NCI-H2171 treated with DMSO at 0.1 percent for 48 hours (cell line): ENCODE results near the gene NKX1-1.

Experiments used
- DNase-seq: peaks from one replicate; lab custom pipeline; 2025; lab: John Stamatoyannopoulos, UW

Gene NKX1-1

GRCh38 chr4:1385373-1386340, 20.6 kb downstream of the NKX1-1 start:
- DNase-seq: no peak

DNA sequence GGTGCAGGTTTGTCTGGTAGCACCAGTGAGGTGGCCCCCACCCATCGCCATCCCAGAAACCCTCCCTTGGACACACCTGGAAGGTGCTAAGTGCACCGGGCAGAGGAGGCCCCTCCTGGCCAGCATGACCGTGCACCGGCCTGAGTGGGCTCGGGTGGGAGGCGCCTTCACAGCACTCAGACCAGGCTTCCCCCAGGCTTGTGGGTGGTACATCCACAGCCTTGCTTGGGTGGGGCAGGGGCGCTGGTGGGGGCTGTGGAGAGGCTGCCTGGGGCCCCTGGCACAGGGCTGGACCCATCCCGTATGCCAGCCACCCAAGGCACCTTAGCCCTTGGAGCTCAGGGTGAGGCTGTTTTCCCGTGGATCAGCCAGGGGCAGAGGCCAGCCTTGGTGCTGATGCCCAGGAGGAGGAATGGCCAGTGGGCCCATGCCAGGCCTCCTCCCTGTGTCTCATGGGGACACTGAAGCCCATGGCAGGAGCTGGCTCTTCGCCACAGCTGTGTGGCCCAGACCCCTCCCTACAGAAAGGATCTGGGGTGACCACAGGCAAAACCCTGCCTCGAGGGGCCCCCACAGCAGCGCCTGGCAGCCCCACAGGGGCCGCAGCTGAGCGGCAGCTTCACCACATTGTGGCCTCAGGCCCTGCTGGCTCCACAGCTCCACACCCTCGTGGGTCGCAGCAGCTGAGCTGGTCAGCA, 21.4 kb downstream of the NKX1-1 start:
- DNase-seq: no peak

DNA sequence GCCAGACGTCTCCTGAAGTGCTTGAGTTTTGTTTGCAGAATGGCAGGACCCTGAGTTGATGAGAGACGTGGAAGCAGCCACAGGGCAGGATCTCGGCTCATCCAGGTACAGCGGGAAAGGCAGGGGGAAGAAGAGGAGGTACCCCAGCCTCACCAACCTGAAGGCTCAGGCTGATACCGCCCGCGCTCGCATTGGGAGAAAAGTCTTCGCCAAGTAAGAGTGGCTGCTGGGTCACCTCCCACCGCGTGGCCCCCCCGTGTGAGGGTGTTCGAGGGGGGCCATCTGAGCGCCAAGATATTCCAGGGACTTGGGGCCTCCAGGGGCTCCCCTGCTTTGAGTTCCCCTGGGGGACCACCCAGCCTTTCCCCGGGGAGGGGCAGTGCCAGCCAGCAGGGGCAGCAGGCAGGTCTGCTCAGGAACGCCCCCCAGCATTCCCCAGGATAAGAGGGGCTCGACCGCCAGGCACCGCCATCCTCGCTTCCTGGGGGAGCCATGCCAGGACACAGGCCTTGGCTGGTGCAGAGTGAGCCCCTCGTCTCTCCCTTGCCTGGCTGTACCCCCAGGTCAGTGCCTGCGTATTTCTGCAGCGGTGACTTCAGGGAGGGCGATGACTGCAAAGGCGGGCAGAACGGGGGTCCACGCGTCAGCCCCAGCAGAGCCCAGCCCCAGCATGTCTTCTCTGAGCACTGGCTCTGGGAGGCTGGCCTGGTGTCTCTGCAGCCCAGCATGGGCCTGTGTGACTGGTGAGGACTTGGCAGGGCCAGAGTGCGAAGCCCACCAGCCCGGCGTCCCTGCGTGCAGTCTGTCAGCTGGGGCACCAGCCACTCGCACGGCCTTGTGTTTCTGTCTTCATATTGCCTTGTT, 22.3 kb downstream of the NKX1-1 start:
- DNase-seq: no peak

DNA sequence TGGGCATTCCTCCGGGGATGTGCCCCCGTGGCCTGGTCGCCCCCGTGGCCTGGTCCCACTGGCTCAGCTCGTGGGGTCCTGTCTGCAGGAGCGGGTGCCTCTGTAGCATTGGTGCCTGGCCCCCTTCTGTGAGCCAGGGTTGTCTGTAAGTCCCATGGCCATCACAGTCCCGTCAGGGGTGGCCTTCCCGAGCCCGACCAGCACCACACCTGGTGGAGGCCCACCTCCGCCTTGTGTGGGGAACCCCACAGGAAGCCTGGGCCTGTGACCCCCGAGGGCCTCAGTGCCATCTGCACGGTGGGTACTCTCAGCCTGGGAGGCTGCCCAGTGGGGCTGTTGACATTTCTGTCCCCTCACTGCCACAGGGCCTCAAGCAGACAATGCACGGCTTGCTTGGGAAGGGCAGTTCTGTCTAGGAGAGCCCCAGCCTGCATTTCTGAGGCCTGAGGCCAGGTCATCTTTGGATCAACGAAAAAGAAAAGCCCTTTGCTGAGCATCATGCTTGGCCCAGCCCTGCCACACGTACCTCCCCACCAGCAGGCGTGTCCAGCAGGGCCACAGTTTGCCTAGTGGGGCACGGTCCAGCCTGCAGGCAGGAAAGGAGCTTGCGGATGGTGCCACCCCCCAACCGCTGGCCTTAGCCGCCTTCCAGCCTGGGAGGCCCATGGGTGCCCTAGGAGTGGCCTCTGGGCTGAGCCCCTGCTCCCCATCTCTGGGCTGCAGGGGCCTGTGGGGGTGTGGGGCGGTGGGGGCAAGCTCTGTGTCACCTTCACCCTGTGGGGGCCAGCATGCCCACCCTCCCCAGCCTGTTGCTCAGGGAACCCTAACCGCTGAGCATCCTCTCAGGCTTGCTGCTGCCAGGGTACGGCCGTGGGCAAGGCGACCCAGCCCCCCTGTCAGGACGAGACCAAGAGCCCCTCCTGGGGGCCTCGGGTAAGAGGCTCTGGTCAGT, 23.2 kb downstream of the NKX1-1 start:
- no peak for DNase-seq

GRCh38 chr4:1381944-1382541, 24.2 kb downstream of the NKX1-1 start:
- no peak for DNase-seq

- no peak for DNase-seq
Observed at GRCh38 chr4:1381181-1381621, 25.0 kb downstream of the NKX1-1 start.

GRCh38 chr4:1380368-1381151, 25.7 kb downstream of the NKX1-1 start:
- DNase-seq: no peak

DNA sequence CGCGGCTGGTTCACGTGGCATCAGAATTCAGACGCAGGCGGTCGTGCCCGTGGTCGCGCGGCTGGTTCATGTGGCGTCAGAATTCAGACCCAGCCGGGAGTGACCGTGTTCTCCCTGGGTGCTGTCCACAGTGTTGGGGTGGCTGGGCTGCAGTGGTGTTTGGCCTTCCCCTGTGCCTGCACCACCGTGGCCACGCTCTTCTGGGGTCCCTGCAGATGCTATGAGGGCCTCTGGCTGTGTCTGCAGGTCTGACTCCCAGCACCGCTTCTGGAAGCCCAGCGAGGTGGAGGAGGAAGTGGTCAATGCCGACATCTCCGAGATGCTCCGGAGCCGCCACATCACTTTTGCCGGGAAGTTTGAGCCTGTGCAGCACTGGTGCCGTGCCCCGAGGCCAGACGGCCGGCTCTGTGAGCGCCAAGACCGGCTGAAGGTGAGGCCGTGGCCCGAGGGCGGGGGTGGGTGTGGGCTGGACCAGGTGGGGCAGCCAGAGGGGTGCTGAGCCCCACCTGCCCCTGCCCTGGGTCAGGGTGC, 26.4 kb downstream of the NKX1-1 start:
- DNase-seq: no peak

GRCh38 chr4:1379351-1379781, 26.9 kb downstream of the NKX1-1 start:
- DNase-seq: no peak

DNA sequence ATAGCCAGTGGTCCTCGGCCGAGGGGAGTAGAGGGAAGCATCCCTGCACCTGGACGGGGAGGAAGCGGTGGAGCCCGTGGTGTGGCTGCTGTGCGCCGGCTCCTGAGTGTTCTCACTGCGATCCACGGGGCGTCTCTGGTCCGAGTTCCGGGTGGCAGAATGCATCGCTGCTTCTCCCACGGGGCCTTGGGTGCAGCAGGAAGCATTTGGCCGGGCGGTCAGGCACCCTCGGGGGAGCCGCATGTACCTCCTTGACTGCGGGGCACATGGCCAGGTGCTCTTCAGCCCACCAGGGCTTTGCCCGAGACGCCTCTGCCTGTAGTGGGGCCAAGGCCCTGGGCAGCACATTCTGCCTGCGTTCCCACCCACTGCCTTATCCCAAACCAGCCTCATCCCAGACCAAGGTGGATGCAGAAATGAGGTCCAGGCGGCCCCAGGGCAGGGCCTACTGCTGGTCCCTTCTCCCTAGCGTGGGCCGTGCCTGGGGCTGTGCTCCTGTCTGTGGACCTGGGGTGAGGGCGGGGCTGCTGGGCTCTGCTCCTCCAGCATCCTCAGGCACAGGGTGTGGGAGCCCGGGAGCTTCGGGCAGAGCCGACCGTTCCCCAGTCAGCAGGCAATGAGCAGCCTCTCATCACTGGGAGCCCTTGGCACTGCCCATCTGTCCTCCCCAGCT, 27.5 kb downstream of the NKX1-1 start:
- no peak for DNase-seq

DNA sequence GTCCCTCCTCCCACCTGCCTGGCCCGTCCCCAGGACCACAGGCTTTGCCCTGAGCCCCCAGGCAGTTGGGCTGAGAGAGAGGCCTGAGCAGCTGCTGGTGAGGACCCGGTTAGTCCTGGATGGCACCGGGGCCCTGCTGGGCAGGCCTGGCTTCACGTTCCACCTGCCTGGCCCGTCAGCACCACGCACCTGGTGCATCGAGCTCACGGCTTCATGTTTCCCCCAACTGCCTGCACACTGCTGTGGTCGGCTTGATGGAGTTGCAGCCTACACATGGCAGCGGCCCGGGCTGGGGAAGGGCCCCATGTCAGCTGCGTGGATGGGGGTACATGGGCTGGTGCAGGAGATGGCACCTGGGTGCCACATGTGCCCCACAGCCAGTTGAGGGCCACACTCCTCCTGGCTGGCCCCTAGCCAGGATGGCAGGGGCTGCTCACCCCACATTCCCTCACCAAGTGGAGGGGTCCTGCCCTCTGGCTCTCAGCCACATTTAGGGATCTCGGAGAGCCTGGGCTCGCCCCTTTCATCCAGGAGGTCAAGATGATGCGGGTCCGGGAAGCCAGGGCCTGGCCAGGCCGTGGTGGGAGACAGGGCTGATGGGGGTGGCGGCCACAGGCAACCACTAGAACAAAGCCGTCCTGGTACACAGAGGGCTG, 28.5 kb downstream of the NKX1-1 start:
- DNase-seq: no peak

GRCh38 chr4:1376841-1377605, 29.2 kb downstream of the NKX1-1 start:
- DNase-seq: no peak

- DNase-seq: no peak
Observed at GRCh38 chr4:1376391-1376840, 29.8 kb downstream of the NKX1-1 start.

- no peak for DNase-seq
Observed at GRCh38 chr4:1375761-1376322, 30.4 kb downstream of the NKX1-1 start.

DNA sequence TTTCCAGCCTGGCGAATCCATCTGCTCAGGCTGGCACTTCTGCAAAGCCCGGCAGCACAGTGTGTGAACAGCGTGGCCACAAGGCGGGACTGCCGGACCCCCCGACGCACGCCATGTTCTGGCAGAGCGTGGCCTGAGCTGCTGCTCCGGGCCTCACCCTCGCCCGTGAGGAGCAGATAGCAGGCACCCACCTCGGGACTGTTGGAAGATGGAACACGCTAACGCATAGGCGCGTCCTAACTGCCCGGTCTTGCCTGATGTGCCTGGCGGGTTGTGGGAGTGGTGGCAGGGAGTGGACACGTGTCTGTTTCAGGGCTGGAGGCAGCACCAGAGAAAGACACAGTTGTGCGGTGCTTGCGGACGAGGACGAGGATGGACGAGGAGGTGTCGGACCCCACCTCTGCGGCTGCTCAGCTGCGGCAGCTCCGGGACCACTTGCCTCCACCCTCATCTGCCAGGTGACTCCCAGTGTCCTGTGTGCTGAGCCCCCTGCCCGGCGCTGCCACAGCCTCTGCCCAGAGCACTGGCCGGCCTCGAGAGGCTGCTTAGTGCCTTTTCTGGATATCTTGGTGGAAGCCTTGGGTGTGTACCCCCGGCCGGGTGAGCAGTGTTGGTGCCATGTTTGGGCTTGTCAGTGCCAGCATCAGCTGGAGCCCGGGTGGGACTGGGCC, 31.1 kb downstream of the NKX1-1 start:
- DNase-seq: no peak

- no peak for DNase-seq
Observed at GRCh38 chr4:1374706-1375045, 31.6 kb downstream of the NKX1-1 start.
